HG03460 (cell line): ENCODE results near the gene MICU1.
"Not testable (repeated sequence)": the region's sequence is repeated elsewhere in the genome, so short reads cannot be mapped to it uniquely, and the experiment has no call there.

Experiments
- ATAC-seq: cut with Tn5 transposase; IDR thresholded peaks from one replicate; pipeline ENCODE4 v1.9.1; 2021; ENCODE audit not compliant: unreplicated experiment

Gene MICU1

DNA sequence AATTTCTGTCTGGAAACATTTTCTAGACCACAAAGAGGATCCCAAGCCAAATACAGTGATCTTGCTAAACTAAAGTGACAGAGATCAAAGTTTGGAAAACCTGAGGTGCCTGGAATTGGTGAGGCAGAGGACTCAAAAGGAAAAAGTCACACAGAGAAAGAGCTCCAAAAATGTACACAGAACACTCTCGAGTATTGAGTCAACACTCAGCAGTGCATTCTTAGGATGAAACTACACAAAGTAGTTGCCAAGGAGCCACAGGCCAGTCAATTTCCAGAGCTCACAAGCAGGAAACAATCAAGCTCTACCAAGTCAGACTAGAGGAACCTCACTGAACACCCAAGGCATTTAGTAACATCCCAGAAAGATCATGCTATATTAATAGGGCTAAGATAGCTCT lies 61.3 kb downstream of the MICU1 start:
- ATAC-seq = no peak

DNA sequence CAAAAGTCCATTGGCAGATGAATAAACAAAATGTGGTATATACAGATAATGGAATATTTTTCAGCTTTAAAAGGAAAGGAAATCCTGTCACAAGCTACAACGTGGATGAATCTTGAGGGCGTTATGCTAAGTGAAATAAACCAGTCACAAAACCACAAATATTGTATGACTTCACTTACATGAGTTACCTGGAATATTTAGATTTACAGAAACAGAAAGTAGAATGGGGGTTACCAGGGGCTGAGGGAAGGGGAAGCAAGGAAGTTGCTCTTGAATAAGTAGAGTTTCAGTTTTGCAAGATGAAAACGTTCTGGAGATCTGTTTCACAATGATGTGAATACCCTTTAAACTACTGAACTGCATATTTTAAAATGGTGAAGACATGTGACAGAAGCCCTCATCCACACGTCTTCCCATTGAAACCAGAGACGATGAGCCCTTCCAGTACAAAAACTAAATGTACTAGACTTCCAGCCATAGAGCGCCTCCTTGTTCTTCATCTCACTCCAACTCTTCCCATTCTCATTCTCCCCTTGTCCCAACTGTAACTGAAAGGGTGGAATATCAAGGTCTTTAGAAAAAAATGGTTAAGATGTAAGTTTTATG lies 62.4 kb downstream of the MICU1 start:
- peak; percentile 53 for ATAC-seq

DNA sequence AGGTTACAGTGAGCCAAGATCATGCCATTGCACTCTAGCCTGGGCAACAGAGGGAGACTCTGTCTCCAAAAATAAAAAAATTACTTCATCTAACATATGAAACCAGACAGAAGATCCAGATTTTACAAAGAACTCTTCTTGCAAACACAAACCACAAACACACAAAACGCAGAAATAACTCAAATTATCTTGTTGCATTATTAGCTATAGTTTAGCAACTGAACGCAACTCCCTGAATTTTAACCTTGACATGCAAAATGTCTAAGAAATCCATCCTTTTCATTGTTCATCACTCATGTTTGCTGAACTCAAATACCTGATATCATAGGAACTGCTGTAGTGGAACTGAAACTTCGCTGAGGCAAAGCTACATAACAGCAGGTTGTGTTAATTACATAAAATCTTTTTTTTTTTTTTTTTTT lies 64.1 kb downstream of the MICU1 start:
- ATAC-seq = peak; percentile 51

DNA sequence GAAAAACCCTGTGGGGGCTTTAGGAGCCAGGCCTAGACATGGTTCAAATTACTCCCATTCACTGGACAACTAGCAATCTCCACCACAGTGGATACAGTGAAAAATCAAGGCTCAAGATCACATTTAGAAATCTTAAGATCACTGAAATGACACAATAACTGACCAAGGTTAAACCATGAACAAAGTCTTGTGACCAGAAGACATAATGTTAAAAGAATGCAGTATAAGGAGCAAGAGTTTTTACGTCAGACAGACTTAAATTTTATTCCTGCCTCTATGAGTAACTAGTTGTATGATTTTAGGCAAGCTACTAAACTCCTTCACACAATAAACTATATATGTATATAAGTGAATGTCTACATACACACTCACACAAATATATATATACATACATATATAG lies 68.5 kb downstream of the MICU1 start:
- no peak for ATAC-seq

DNA sequence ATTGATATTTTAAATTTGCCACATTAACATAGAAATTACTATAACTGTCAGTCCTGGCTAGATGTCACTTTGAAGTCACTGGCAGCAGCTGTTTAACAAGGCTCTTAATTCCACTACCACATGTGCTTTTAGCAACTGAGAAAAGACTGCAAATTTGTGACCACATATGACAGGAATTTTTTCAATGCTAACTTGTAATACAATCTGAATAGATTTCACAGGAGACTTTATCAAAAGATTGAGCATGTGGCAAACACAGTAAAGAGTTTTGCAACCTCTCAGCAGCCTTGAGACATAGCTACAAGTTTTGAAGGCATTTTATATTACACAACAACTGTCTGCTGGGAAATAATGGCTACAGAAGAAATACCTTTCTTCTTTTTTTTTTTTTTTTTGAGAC lies 73.0 kb downstream of the MICU1 start:
- ATAC-seq = no peak

DNA sequence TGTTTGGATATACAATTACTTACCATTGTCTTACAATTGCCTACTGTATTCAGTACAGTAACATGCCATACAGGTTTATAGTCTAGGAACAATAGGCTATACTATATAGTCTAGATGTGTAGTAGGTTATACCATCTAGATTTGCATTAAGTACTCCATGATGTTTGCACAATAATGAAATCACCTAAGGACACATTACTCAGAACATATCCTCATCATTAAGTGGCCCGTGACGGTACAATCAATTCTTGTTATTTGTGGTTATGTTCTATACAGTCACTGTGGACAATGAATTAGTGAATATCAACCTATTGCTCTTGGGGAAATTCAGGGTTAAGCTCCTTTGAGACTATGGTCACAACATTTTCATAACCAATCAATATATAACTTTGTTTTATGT lies 75.6 kb downstream of the MICU1 start:
- no peak for ATAC-seq

DNA sequence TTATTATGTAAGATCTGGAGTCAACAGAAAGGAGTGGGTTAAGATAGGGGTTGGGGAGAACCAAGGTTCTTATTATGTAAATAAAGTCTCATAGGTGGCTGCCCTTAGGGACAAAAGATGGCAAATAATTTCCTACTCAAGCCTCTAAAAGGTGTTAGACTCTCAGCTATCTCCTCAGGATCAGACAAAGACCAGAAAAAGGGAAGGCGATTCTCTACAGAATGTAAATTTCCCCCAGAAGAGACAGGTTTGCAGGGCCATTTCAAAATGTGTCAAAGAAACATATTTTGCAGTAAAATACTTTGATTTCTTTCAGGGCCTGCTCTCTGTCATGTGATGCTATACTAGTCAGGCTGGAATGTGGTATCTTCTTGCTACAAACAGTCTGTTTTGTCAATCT lies 80.3 kb downstream of the MICU1 start:
- no peak for ATAC-seq

DNA sequence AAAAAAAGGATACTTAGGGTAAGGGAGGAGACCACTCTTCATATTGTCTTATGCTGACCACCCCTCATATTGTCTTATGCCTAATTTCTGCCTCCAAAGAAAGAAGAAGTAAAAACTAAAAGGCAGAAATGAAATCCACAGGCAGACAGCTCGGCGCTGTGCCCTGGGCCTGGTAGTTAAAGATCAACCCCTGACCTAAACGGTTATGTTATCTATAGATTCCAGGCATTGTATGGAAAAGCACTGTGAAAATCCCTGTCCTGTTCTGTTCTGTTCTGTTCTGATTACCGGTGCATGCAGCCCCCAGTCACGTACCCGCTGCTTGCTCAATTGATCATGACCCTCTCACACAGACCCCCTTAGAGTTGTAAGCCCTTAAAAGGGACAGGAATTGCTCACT lies 82.0 kb downstream of the MICU1 start:
- ATAC-seq = not testable (repeated sequence)

DNA sequence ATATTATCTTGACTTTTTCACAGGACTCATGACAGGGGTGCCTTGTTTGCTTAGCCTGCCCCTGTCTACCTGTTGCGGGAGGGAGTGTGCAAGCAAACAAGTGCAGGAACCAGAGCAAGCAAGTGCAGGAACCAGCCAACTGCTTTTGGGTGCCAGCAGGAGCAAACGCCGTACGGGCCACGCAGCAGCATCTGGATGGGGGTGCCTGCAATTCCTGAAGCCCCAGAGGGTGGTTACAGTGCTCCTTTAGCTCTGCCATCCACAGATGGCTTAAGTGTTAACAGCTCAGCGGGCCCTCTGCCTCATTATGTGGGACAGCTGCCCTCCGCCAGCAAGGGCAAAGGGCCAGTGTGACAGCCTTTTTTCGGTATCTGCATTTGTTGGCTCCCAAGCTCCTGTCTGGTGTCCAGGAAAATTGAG lies 83.5 kb downstream of the MICU1 start:
- ATAC-seq = no peak

DNA sequence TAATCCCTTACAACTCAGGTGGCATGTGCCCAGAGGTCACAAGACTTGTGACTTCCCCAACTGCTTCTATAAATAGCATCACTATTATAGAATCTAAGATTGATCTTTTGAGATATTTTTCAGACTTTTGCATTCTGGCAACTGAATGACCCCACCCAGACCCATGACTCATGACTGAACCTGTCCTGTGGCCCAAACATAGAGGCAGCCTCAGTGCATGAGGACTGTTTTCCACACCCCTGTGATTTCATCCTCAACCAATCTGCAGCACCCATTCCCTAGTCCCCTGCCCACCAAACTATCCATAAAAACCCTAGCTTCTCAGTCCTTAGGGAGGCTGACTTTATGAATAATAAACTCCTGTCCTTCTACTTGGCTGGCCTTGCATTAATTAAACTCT lies 84.5 kb downstream of the MICU1 start:
- ATAC-seq = no peak

DNA sequence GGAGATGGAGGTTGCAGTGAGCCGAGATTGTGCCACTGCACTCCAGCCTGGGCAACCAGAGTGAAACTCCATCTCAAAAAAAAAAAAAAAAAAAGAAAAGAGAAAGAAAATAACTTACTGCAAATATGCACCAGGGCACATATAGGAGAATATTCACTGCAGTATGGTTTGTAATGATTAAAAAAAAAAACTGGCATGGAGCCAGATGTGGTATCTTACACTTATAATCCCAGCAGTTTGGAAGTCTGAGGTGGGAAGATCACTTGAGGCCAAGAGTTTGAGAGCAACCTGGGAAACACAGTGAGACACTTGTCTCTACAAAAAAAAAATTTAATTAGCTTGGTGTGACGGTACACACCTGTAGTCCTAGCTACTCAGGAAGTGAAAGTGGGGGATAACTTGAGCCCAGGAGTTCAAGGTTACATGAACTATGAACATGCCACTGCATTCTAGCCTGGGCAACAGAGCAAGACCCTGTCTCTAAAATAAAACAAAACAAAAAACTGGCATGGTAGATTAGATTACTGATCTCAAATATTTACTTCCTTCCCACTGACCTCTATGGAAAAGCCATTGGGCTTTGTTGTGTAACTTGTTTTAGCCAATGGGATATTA lies 85.6 kb downstream of the MICU1 start:
- no peak for ATAC-seq

DNA sequence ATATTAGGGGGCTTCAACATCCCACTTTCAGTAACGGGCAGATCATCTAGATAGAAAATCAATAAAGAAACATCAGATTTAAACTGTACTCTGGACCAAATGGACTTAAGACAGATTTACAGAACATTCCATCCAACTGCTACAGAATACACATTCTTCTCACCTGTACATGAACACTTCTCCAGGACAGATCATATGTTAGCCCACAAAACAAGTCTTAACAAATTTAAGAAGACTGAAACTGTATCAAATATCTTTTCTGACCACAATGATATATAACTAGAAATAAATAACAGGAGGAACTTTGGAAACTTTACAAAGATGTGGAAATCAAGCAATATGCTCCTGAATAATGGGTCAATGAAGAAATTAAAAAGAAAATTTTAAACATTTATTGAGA lies 86.7 kb downstream of the MICU1 start:
- no peak for ATAC-seq

DNA sequence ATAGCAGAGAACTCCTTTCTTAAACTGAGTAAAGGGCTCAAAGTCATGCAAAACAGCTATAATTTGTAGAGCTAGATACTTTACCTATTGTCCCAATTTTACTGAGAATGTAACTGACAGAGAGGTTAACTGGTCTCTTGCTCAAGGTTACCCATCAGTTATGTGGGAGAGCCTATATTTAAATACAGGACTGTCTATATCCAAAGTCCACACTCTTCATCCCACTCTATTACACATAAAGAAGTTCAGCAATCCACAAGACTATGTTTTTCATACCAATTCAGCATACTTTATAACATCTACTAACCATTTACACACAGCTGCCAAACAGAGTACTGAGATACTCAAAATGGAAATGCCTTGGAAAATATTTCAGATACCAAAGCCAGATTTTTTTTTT lies 100.2 kb downstream of the MICU1 start:
- ATAC-seq = no peak

DNA sequence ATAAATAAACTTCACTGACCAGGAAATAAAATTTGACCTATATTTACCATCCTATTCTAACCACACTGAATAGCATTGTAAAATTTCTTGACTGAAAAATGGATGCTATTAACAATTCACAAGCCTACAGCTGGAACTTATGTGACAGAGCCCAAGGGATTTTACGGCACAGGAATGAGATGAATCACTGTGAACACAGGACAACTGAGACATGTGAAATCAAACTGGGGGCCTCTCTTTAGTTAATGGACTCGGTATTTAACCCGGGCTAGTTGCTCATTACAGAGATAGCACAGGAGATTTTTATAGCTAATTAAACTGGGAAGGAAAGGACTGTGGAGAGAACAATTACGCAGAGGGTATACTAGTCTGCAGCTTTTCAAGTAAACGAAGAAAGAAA lies 100.6 kb downstream of the MICU1 start:
- ATAC-seq = no peak

DNA sequence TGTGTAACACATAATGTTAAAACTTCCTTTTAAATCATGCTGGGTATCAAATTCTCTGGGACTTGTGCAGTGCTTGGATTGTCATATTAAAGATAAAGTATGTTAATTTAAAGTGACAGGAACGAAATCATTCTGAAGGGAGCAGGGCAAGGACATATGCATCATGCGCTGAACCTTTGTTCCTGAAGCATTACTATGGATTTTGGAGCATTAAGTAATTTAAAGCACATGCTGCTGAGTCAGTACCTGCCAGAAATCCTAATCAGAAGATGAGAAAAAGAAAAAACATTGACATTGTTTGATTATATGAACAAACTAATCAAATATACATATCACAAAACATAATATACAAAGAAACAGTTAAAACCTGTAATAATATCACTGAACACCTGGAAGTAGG lies 101.4 kb downstream of the MICU1 start:
- no peak for ATAC-seq

DNA sequence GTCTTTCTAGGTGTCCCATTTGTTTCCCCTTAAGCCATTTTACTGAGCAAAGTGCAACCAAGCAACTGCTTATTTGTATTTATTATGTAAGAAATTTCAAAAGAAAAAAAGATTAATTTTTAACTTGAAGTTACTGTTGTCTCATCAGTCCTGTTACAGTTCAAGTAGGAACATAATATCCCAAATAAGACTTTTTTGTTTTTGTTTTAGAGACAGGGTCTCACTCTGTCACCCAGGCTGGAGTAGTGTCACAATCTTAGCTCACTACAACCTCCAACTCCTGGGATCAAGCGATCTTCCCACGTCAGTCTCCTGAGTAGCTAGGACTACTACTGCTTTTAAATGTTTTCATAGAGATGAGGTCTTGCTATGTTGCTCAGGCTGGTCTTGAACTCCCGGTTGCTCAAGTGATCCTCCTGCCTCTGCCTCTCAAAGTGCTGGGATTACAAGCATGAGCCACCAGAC lies 101.9 kb downstream of the MICU1 start:
- no peak for ATAC-seq

DNA sequence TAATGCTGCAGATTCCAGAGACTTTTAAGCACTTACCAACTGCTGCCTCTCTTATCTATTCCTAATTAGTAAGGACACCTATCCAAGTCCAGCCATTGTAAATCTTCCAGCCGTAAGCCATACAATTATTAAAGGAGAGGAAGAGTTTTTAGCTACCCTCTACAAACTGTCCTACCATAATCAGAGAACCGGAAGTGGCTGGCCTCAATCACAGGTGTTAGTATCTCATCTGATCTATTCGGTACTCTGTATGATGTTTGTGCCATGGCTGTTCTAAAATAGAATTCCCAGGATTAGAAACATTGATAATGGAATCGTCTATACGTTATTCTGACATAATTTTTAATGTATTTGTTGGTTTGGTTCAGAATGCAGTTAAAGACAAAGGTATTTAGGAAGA lies 102.8 kb downstream of the MICU1 start:
- no peak for ATAC-seq

DNA sequence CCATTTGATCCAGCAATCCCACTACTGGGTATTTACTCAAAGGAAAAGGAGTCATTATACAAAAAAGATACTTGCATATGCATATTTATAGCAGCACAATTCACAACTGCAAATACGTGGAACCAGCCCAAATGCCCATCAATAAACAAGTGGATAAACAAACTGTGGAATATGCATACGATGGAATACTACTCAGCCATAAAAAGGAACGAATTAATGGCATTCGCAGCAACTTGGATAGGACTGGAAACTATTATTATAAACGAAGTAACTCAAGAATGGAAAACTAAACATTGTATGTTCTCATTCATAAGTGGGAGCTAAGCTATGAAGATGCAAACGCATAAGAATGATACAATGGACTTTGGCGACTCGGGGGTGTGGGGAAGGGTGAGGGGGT lies 108.6 kb downstream of the MICU1 start:
- ATAC-seq = no peak

DNA sequence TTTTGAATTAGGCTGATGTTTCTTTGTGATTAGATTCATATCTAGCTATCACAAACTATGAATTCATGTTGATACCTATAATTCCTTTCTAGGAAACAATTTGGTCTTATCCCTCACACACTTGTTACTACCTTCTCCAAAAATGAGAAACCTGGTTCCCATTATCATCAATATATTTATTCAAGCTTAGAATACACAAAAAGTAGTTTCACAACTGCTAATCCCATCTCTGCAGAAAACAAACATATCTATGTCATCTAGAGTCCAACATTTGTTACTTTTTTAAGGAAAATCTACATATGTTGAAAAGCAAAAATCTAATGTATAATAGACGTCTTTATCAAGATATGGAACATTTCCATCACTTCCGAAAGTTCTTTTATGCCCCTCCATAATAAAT lies 110.4 kb downstream of the MICU1 start:
- ATAC-seq = no peak

DNA sequence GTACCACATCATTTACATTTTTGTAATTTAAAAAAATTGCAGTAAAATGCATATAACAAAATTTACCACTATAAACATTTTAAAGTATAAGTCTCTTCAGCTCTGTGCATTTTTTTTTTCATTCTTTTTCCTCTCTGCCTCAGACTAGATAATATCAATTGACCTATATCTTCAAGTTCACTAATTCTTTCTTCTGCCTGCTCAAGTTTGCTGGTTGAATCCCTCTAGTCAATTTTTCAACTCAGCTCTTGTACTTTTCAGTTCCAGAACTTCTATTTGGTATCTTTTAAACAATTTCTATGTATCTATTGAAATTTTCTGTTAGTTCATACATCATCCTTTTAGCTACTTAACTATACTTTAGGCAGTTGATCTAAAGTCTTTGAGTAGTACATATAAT lies 112.0 kb downstream of the MICU1 start:
- ATAC-seq = no peak

DNA sequence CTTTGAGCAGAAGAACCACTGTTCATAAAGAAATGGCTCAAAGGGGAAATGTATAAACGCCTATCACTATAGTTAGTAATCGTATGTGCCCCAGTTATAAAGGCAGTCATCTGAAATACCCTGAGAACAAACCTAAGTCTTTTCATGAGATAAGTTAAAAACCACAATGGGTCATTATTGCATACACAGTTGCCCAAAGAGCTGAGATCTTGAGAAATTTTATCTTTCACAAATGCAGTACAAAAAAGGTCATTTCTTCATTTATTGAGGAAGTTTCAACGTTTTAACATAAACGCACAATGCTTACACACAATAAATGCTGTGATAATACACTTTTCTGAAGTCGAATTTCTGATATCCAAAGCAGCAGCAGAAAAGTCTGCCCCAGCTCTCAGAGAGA lies 114.4 kb downstream of the MICU1 start:
- ATAC-seq = no peak

DNA sequence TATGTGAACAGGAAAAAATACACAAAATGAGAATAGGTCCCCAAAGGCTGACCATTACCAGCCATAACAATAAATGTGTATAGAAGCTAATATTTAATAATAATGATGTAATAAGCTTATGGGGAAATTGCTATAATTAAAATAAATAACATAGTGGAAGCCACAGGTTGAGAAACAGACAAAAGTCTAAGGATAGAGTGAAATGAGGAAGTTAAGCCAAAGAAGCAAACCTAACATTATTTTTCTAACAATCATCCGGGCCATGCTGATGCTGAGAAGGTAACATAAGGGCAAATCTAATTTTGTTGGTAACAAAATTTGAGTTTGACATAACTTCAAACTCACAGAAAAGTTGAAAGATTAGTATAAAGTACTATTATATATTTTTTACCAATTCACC lies 115.9 kb downstream of the MICU1 start:
- no peak for ATAC-seq

DNA sequence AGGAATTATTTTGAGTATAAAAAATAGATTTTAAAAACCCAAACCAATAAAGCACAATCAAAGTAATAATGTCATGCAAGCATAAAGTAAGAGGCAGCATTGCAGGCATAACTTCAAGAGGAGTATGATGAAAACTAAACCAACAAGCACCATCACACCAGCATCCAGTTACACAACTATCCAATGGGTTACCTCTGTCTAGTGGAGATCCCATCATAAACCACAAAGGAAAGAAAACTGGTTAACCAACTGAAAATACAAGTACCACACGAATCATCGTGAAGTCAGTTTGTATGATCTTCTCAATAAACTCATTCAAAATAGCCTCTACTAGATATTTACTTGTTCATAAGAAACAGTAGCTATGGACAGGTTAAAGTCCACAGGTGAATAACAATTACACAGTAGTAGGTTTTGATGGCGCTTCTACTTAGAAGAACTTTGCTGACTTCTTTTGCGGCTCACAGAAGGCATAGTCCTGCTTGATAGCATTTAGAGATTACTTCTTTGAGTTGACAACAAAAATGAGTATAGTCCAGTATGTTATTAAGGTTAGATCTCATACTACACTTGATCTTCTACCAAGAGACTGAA lies 116.6 kb downstream of the MICU1 start:
- ATAC-seq = no peak
